ENCODE measurements around the gene ZNF503. TPM values are rescaled to one million over a fixed set of nuclear protein-coding genes. Genes with fewer than 3 reads are reported as not detected.

ZNF503 gene
- total RNA-seq, 1 donor from 2014 or later: 36.2 TPM

GRCh38 chr10:75400771-75401568 lies 594 bp downstream of the ZNF503 start:
- H3K9me3 ChIP-seq: no peaks in the 10 kb centered on the region
- peak overlapping the region; percentile 81 for H3K4me3 ChIP-seq
- intact Hi-C loops (cut with DNase I): no loop called here
- TF ChIP-seq CTCF (IDR thresholded peaks at IDR 0.05): no peak
- peak overlapping the region; percentile 96 for H3K27ac ChIP-seq
- peaks cover 11% of the 10 kb centered on the region for H3K27me3 ChIP-seq
- H3K4me1 ChIP-seq: peaks cover 20% of the 10 kb centered on the region
- H3K36me3 ChIP-seq: peaks cover 8% of the 10 kb centered on the region
- peak; percentile 83 for DNase-seq
- peak; percentile 17 for ATAC-seq

GRCh38 chr10:75400163-75400770 lies 1.3 kb downstream of the ZNF503 start:
- TF ChIP-seq CTCF (IDR thresholded peaks at IDR 0.05): no peak
- Histone ChIP-seq H3K27me3 (peaks cover 18% of the 10 kb centered on the region), H3K9me3 (no peaks in the 10 kb centered on the region), H3K4me3 (peak overlapping the region; percentile 81), H3K4me1 (peaks cover 17% of the 10 kb centered on the region), H3K36me3 (peaks cover 8% of the 10 kb centered on the region), H3K27ac (peak overlapping the region; percentile 96)
- intact Hi-C loops (cut with DNase I): no loop called here
- ATAC-seq (no peak), DNase-seq (no peak)

- H3K27me3 ChIP-seq: peaks cover 15% of the 10 kb centered on the region
- peak overlapping the region; percentile 81 for H3K4me3 ChIP-seq
- no peaks in the 10 kb centered on the region for H3K9me3 ChIP-seq
- H3K36me3 ChIP-seq: peaks cover 8% of the 10 kb centered on the region
- H3K4me1 ChIP-seq: peaks cover 17% of the 10 kb centered on the region
- peak overlapping the region; percentile 96 for H3K27ac ChIP-seq
- peak; percentile 60 for TF ChIP-seq CTCF (IDR thresholded peaks at IDR 0.05)
- ATAC-seq: peak; percentile 28
- intact Hi-C loops (cut with DNase I): loop anchor here (5.0 to 10.0 kb wide), 2 partner anchors 105 to 638 kb away; no protein-coding TSS in a partner anchor
- peak; percentile 92 for DNase-seq
Observed at GRCh38 chr10:75399461-75400162, 2.0 kb downstream of the ZNF503 start.

- Histone ChIP-seq H3K27ac (peak overlapping the region; percentile 96), H3K27me3 (peaks cover 11% of the 10 kb centered on the region), H3K9me3 (no peaks in the 10 kb centered on the region), H3K36me3 (peaks cover 8% of the 10 kb centered on the region), H3K4me3 (peak overlapping the region; percentile 81), H3K4me1 (peaks cover 11% of the 10 kb centered on the region)
- peak; percentile 75 for DNase-seq
- no peak for TF ChIP-seq CTCF (IDR thresholded peaks at IDR 0.05)
- intact Hi-C loops (cut with DNase I): loop anchor here (5.0 to 10.0 kb wide), 2 partner anchors 104 to 638 kb away; no protein-coding TSS in a partner anchor
- ATAC-seq: no peak
Observed at GRCh38 chr10:75398692-75399460, 2.7 kb downstream of the ZNF503 start.

GRCh38 chr10:75398200-75398691 lies 3.3 kb downstream of the ZNF503 start:
- H3K27me3 ChIP-seq: peaks cover 11% of the 10 kb centered on the region
- H3K4me3 ChIP-seq: peak overlapping the region; percentile 81
- no peak for DNase-seq
- H3K27ac ChIP-seq: peak overlapping the region; percentile 96
- TF ChIP-seq CTCF (IDR thresholded peaks at IDR 0.05): no peak
- no peak for ATAC-seq
- no peaks in the 10 kb centered on the region for H3K9me3 ChIP-seq
- H3K36me3 ChIP-seq: peaks cover 8% of the 10 kb centered on the region
- intact Hi-C loops (cut with DNase I): loop anchor here (5.0 to 10.0 kb wide), 2 partner anchors 103 to 639 kb away; no protein-coding TSS in a partner anchor
- H3K4me1 ChIP-seq: peaks cover 11% of the 10 kb centered on the region
